Fibroblast of skin of left quadriceps (primary cell): ENCODE measurements around the gene SDCCAG8.
A peak's percentile ranks its signal among the peaks of the same experiment; 100 is the strongest.

Experiments used
- DNase-seq, 2 experiments: peaks; one replicate each; pipeline ENCODE4 v3.0.0-alpha.2; 2013; ENCODE audit warnings: low read depth in 2 of 2

SDCCAG8 gene

DNA sequence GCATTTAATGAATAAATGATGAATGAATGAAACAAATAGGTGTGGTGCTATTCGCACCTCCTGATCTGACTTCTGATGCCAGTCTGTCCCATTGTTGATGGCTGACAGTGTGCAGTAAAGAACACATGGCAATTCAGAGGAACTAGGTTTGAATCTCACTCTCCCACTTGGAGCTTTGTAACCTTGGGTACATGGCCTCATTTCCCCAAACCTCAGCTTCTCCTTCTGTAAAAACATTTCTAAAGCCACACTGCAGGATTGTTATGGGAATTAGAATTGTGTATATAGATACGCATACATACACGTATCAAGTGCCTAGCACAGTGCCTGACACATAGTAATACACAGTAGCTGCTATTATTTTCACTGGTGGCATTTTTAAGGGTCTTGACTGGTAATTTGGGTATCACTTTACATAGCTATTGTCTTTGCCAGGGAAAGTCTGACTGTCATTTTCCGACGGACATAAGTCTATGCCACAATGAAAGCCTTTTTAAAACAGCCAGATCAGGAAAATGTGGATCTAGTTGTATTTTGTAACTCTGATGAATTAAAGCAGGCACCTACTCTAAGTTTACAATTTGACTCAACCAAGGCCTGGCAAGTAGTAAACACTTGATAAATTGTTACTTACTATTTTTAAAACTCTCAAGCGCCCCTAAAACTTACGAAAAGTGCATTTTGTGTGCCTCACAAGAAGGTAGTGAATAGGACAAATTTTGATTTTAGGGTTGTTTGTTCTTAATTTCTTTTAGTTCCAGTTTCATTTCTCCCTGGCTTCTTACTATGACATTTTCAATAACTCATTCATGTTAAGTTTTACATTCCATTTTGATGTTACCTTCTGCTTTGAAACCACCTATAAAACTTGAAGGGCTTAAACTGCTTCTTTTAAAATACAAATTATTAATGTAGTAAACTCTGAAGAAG is 164.4 kb downstream of the SDCCAG8 start:
- no peak for DNase-seq

DNA sequence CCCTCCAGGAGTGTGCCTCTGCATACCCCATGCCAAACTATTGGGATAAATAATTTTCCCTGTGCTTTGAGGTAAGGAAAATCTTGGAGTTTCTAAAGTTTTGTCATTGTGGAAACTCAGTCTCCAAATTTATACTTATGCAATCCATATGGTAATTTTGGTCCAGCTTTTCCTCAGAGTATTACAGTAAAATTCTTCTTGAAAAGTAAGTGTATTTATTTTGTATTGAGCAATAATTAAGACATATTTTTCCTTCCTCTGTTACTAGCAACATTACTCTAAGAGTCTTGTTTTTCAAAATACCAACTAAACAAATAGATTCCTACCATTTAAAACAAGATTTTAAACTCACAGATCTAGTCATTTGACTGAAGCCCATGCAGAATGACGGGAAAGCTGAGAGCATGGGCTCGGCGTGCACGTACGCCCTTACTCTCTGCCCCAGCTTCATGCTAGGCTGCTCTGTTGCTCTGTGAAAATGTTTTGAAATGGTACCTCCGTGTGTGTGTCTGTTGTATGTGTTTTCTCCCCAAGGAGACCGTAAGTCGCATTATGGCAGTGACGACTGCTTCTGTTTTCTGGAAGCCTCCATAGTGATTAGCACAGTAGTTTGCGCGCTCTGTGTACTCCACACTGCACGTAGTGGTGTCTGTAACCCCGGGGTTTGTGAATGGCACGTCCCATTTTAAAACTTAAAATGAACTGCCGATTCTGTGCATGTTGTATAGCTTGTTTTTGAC is 165.3 kb downstream of the SDCCAG8 start:
- no peak for DNase-seq

- peak; percentile 38 to 40 for DNase-seq
Measured at GRCh38 chr1:243421784-243422183, 165.9 kb downstream of the SDCCAG8 start.

DNA sequence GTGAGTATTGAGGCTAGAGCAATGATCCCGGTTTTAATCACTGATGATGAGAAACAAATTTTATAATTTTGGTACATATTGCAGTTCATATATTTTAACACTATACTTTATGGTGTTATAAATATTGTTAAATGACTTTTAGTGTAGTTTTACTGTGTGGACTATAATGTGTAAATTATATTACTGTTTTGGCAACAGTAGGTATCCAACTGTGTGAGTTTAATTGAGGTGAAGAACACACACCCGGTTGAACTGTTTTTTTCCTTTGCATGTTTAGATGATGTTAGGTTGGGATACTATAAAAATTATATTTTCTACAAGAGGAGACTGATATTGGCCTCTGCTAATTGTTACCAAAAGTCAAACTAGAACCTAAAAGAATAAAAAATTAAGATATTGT is 166.5 kb downstream of the SDCCAG8 start:
- DNase-seq = no peak

GRCh38 chr1:243428084-243428483 is 172.2 kb downstream of the SDCCAG8 start:
- no peak for DNase-seq

DNA sequence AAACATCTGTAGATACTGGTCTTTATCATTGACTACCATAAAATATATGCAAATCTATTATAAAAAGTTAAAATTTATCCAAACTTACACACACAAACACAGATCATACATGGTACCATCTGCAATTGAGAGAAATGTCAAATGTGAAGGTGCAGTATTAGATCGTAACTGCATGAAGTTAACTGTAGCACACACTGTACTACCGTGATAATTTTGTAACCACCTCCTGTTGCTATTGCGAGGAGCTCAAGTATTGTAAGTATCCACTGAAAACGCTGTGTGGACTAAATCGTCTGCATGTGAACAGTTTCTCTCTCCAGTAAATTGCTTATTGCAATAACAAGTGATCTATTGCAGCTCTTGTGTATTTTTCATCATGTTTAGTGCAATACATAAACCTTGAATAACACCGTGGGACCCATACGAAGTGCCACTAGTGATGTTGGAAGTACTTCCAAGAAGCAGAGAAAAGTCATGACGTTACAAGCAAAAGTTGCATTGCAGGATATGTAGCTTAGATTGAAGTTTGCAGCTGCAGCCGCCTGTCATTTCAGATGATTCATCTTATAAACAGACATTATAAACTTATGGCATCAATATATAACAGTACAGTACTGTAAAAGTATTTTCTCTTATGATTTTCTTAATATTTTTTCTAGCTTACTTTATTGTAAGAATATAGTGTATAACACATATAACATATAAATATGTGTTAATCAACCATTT is 172.9 kb downstream of the SDCCAG8 start:
- no peak for DNase-seq

- no peak for DNase-seq
Measured at GRCh38 chr1:243431591-243431990, 175.8 kb downstream of the SDCCAG8 start.

GRCh38 chr1:243432136-243432535 is 176.3 kb downstream of the SDCCAG8 start:
- no peak for DNase-seq

DNA sequence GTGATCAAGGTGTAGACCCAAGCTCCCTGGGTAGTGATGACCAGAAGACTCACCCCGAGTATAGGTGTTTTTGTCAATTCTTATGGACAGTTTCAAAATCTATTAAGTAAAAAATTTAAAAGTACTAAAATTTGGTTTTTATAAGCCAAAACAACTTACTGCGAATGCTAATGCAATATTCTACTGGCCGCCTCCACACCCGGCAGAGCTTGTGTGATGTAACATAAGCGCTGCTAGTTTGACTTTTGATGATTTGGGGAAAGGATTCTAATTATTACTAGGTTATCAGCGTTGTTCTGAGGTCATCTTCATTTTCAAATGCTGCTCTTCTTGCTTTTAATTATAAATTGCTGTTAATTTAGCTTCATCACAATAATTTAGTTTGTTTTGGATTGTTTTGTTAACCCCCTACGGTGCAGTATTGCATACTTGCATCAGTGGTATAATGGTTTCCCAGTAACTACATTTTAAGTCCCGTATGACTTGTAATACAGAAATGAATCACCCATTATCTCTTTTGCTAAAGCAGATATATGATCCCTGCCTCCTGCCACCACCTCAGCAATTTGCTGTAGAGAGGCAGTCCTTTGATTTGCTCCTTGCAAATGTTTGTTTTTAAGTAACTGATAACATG is 178.0 kb downstream of the SDCCAG8 start:
- DNase-seq = no peak

- no peak for DNase-seq
Measured at GRCh38 chr1:243434594-243434993, 178.8 kb downstream of the SDCCAG8 start.

GRCh38 chr1:243435836-243436235 is 180.0 kb downstream of the SDCCAG8 start:
- no peak for DNase-seq

DNA sequence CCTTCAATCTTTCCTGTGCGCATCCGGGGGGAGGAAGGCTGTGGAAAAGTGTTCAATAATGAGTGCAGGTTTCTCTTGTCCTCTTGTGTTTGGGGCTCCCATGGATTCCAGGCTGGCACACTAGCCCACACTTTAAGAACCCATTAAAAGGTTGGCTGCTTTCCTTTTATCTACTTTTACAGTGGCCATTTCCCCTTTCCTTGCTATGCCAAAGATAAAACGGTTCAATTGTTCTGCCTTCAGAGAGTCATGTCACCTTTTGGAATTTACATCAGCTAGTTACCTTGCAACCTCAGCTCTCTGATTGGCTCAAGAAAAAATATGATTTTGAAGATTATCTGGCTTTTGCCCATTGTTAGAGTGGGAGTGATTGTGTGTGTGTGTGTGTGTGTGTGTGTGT is 182.3 kb downstream of the SDCCAG8 start:
- DNase-seq = no peak

DNA sequence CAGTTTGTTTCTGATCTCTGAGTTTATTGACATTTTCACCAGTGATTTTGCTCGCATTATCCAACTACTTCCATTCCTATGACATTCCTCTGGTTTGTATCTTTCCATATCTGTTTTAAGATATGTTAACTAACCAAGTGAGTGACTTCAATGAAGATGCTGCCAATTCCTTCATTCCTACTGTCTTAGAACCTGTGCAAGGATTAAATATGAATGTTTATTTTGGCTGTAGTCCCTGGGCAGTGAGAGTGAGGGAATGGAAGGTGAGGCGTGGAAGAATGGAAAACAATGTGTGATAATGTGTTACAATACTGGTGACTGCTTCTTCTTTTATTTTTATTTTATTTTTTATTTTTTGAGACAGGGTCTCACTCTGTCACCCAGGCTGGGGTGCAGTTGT is 183.0 kb downstream of the SDCCAG8 start:
- no peak for DNase-seq

DNA sequence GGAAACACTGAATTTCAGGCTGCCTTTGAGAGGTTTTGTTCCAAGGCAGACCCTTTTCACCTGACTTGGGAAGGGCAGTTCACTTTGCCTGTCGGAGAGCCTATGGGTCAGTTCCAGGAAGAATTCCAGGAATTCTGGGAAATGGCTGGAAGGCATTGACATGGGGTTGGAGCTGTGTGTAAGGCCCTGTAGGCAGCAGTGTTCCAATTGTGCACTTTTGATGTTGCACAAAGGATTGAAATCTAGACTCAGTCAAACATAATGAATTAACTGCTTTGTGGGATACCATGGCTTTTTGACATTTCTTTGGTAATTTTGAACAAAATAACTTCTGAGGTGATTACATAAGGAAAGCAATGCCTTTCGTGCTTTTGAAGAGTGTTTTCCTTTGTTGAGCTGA is 184.6 kb downstream of the SDCCAG8 start:
- no peak for DNase-seq

DNA sequence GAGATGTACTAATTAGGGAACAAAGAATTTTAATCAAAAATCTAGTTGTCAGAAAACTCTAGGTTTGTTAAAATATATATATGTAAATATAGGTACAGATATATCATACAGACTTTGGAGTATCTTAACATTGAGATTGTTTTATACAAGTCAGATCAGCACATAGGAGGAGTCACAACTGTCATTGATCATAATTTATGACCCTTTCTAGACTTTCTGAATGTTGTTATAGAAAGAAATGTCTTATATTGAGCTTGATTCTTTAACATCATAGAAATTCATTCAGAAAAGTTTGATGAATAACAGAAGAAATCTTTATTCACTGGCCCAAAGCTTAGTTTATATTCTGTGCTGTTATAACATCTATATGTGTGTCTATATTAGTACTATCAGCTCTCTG is 185.8 kb downstream of the SDCCAG8 start:
- no peak for DNase-seq

GRCh38 chr1:243443557-243443956 is 187.7 kb downstream of the SDCCAG8 start:
- DNase-seq = no peak

DNA sequence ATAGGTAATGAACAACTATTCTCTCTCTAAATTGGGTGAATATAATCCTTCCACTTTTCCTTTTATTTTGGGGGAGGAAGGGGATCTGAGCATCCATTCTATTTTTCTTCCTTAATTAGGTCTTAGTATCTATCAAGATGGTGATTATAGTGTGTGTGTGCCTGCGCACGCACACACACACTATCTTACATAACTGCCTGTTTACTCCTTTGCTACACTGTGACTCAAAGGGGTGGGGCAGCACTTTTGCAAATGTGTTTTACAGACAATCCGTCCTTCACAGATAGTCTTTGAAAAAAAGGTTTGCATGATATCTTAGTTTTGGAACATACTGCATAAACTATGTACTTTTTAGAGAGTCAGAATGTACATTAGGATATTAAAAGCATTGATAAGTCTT is 191.5 kb downstream of the SDCCAG8 start:
- DNase-seq = peak; percentile 6 to 15

DNA sequence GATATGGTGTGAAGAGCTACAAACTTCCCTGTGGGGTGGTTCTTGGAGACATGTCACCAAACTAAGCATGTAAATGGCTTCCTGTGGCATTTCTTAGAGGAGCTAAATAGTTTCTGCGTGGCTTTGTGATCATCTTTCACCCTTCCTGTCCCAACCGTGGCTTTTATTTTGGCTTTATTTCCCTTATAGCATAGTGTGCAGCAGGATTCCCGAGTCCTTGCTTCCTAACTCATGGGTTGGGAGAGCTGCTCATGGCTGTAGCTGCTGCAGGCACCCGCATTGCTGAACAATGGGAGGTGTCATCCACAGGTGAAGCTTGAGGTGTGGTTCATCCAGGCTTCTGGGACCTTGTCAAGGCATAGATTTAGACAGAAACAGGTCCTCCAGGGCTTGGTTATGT is 192.0 kb downstream of the SDCCAG8 start:
- no peak for DNase-seq

- no peak for DNase-seq
Measured at GRCh38 chr1:243449373-243449772, 193.5 kb downstream of the SDCCAG8 start.

- DNase-seq = no peak
Measured at GRCh38 chr1:243452092-243452491, 196.3 kb downstream of the SDCCAG8 start.

- DNase-seq = no peak
Measured at GRCh38 chr1:243454328-243454997, 198.6 kb downstream of the SDCCAG8 start.
